ENCODE measurements around the gene EDC3. TPM values are rescaled to one million over a fixed set of nuclear protein-coding genes. Genes with fewer than 3 reads are reported as not detected.
A peak's percentile ranks its signal among the peaks of the same experiment; 100 is the strongest.

The EDC3 gene
- total RNA-seq, 4 donors from 2014 or later = 13.6 to 31.8 (median 17.2) TPM

GRCh38 chr15:74657846-74658245 lies 38.0 kb downstream of the EDC3 start:
- H3K36me3 ChIP-seq = peaks cover 0 to 17% of the 10 kb centered on the region in 2 donors
- H3K9me3 ChIP-seq = no peaks in the 10 kb centered on the region
- H3K4me1 ChIP-seq = peaks cover 5 to 37% (median 14%) of the 10 kb centered on the region in 3 donors
- WGBS, 2 donors (ENCODE audit: low coverage in 1 of 2) = 76 to 94% methylated on average over 2 to 3 of the region's 3 CpGs
- no peaks in the 10 kb centered on the region for H3K27me3 ChIP-seq
- no peak overlapping the region for H3K4me3 ChIP-seq
- no peak overlapping the region for H3K27ac ChIP-seq
- ATAC-seq = no peak
- TF ChIP-seq POLR2A (IDR thresholded peaks at IDR 0.05) (no peak), POLR2AphosphoS5 (IDR thresholded peaks at IDR 0.05) (no peak), EP300 (IDR thresholded peaks at IDR 0.05) (no peak), CTCF (IDR thresholded peaks at IDR 0.05) (no peak)

DNA sequence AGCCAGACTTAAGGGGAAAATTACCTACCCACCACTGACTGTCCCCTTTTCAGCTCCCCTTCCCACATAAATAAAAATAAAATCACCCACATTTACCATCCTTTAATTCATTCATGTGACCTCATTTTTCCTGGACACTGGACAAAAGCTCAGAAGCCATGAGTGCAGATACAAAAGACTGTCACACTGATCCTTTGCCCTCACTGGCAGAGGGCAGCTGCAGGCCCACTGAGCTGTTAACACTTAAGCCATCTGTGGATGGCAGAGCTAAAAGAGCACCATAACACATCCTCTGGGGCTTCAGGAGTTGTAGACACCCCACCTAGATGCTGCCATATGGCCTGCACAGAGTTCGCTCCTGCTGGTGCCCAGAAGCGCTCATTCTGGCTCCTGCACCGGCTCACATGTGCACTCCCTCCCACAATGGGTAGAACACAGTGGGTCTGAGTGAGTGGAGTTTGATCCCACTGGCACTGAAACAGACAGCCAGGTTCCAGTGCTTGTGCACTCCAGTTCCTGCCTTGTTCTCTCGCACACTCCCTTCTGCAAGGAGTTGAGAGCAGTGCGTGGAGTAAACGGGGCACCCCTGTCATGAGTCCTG lies 38.8 kb downstream of the EDC3 start:
- Histone ChIP-seq H3K4me3 (no peak overlapping the region), H3K36me3 (peaks cover 0 to 20% of the 10 kb centered on the region in 2 donors), H3K27me3 (no peaks in the 10 kb centered on the region), H3K9me3 (no peaks in the 10 kb centered on the region), H3K27ac (no peak overlapping the region), H3K4me1 (peaks cover 5 to 37% (median 14%) of the 10 kb centered on the region in 3 donors)
- TF ChIP-seq CTCF (IDR thresholded peaks at IDR 0.05) (no peak), POLR2AphosphoS5 (IDR thresholded peaks at IDR 0.05) (no peak), EP300 (IDR thresholded peaks at IDR 0.05) (no peak), POLR2A (IDR thresholded peaks at IDR 0.05) (no peak)
- no peak for ATAC-seq
- WGBS, 2 donors (ENCODE audit: low coverage in 1 of 2) = 72% methylated on average over 4 of the region's 6 CpGs; no CpG with 5 or more reads in 1 of the 2 donors

DNA sequence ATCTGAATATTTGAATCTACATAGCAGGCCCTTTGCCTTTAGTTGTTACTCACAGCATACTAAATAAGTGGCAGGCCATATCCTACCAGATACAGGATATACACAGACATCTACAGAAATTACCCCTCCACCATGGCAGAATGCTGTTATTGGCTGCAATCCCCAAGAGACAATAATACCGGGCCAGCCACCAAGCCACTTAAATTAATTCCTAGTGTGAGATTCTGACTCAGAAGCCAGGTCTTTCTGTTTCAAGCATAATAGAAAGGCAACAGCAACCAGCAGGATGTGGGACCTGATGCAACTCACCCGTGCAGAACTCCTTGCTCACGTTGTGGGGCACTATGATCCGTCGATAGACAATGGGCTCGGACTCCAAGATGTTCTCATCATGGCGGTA lies 40.4 kb downstream of the EDC3 start:
- H3K4me1 ChIP-seq = peaks cover 5 to 53% (median 14%) of the 10 kb centered on the region in 3 donors
- H3K27me3 ChIP-seq = no peaks in the 10 kb centered on the region
- no peak for TF ChIP-seq POLR2A (IDR thresholded peaks at IDR 0.05)
- TF ChIP-seq EP300 (IDR thresholded peaks at IDR 0.05) = no peak
- no peak for TF ChIP-seq POLR2AphosphoS5 (IDR thresholded peaks at IDR 0.05)
- no peak overlapping the region for H3K4me3 ChIP-seq
- peaks cover 0 to 28% of the 10 kb centered on the region in 2 donors for H3K36me3 ChIP-seq
- ATAC-seq = no peak
- no peaks in the 10 kb centered on the region for H3K9me3 ChIP-seq
- no peak overlapping the region for H3K27ac ChIP-seq
- 43 to 88% methylated on average over 3 to 4 of the region's 7 CpGs for WGBS, 2 donors (ENCODE audit: low coverage in 1 of 2)

GRCh38 chr15:74653426-74654102 lies 42.3 kb downstream of the EDC3 start:
- Histone ChIP-seq H3K27me3 (no peaks in the 10 kb centered on the region), H3K4me1 (peaks cover 5 to 57% (median 14%) of the 10 kb centered on the region in 3 donors), H3K9me3 (no peaks in the 10 kb centered on the region), H3K36me3 (peaks cover 0 to 28% of the 10 kb centered on the region in 2 donors), H3K4me3 (no peak overlapping the region), H3K27ac (peak overlapping the region in 3 of 4 donors; percentile 41 to 55 (median 43))
- WGBS, 2 donors (ENCODE audit: low coverage in 1 of 2) = 38 to 57% methylated on average over 3 to 7 of the region's 7 CpGs
- ATAC-seq = peak; percentile 81
- TF ChIP-seq POLR2A (IDR thresholded peaks at IDR 0.05) (no peak), EP300 (IDR thresholded peaks at IDR 0.05) (no peak), CTCF (IDR thresholded peaks at IDR 0.05) (no peak), POLR2AphosphoS5 (IDR thresholded peaks at IDR 0.05) (no peak)

- no peak for TF ChIP-seq POLR2A (IDR thresholded peaks at IDR 0.05)
- no peak for TF ChIP-seq CTCF (IDR thresholded peaks at IDR 0.05)
- no peak for TF ChIP-seq POLR2AphosphoS5 (IDR thresholded peaks at IDR 0.05)
- no peak for TF ChIP-seq EP300 (IDR thresholded peaks at IDR 0.05)
- Histone ChIP-seq H3K27ac (peak overlapping the region in 3 of 4 donors; percentile 6 to 13 (median 13)), H3K36me3 (peaks cover 0 to 42% of the 10 kb centered on the region in 2 donors), H3K27me3 (no peaks in the 10 kb centered on the region), H3K4me3 (no peak overlapping the region), H3K9me3 (no peaks in the 10 kb centered on the region), H3K4me1 (peaks cover 5 to 49% (median 14%) of the 10 kb centered on the region in 3 donors)
- ATAC-seq = no peak
- WGBS, 2 donors (ENCODE audit: low coverage in 1 of 2) = 25 to 37% methylated on average over 1 to 3 of the region's 3 CpGs
Observed at GRCh38 chr15:74651242-74651741, 44.5 kb downstream of the EDC3 start.
